ENCODE measurements around the gene HYPK. TPM values are rescaled to one million over a fixed set of nuclear protein-coding genes. Genes with fewer than 3 reads are reported as not detected.

HYPK gene, protein sequence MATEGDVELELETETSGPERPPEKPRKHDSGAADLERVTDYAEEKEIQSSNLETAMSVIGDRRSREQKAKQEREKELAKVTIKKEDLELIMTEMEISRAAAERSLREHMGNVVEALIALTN
- 4.0 to 12.2 TPM (median 4.2 TPM) in 5 replicates for total RNA-seq (2022; extraction: Qiagen RNA extraction)

DNA sequence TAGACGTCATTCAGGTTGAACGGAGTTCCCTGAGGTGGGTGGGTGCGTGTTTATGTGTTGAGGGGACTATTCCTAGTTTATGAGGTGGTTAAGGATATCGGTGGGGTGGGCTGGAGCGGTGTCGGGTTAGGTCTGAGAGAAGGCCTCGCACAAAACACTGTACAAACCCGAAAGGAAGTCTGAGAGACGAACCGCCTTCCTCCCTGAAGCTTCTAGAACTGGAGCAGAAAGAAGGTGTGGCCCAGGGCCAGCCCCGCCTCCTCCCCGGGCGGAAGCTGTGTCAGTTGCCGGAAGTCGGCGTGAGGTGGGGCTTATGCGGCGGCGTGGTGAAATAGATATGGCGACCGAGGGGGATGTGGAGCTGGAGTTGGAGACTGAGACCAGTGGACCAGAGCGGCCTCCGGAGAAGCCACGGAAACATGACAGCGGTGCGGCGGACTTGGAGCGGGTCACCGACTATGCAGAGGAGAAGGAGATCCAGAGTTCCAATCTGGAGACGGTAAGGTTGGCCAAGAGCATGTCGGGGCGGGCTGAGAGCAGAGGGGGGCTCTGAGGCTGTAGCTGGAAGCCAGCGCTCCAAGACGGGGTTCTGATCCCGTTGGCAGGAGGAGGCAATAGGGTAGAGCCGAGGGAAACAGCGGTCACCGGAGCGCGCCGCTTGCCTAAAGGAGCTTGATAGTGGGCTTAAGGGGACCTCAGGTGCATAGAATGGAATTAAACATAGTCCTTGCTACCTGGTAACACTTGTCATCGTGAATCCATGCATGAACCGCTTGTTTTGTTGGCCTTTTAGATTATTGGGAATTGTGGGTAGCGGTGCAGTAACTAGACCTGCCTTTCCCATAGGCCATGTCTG, at the start of gene HYPK:
TSS of gene HYPK (plus strand) at position 314 of the 856 bp plus-strand sequence. CDS start at position 338, 24 bp downstream.

DNA sequence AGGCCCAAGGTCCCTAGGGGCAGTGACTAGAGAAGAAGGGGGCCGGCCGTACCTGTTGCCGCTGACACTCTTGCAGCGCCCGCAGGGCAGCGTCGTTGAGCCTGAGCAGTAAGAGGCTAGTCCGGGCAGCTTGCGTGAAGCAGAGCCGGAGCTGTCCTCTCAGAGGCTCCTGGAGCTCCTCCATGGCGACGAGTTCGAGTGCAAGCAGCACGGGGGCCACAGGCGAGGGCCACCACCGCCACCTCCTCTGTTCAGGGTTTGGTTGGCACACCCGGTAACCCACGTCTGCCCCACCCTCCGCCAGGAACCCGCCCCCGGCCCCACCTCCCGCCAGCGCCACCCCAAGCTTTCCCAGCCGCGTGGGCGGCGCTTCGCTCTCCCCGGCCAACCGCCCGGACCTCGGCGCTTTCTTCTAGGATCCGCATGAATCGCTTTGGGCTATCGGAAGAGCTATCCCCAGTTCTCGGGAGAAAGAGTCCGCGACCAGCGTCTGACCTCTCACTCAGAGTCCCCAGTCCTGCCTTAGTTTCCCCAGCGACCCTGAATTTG, 23.6 kb upstream of the HYPK start, which contains the start of gene ELL3:
TSS of gene ELL3 (minus strand) at position 249 of the 549 bp plus-strand sequence. CDS start at position 184, 65 bp downstream.

DNA sequence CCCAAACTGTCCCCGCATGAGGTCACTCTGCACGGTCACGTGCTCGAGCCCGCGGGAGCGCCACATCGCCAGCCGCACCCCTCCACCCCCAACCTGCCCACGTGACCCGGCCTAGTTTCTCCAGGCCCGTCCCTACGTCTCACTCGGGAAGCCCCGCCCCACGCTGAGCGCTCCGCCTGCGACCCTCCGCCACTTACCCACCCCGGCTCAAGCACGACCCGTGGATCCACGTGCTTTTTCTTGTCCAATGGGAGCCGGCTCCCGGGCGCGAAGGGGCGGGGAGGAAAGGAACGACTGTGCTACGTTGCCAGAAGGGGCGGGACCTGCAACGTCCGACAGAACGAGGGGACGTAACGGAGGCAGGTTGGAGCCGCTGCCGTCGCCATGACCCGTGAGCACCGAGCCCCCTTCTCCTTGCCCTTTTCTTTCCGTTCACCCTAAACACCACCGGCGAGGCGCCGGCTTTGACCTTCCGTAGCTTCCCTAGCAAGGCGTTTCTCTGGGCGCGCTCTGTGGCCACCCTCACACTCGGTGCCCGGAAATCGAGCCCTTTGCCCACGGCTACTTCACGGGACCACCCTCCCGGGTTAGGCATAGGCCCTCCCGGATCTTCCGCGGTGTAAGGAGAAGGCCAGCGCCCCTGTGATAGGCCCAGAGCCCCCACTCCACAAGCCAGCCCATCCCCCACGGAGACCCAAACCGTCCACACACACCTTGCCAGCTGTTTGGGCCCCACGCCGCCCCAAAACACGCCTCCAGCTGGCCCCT, 8.2 kb upstream of the HYPK start, which contains the start of gene SERF2:
TSS of gene SERF2 (plus strand) at position 328 of the 768 bp plus-strand sequence. CDS start at position 385, 57 bp downstream.

DNA sequence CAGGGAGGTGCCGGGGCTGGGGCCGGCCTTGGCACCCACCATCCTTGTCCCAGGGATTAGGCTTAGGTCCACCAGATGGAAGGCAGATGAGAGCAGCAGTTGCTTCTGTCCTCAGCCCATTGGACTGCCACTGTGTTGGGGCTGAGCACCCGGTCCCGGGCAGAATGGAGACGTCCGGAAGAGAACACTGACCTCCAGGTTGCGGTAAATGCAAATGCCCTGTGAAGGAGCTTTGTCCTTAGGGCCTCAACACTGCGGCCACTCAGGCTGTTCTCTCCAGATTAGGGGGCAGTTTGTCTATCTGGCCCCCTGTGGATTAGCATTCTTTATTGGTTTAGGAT, 484 bp upstream of the HYPK start, which contains the start of gene SERINC4:
TSS of gene SERINC4 (minus strand) at position 276 of the 341 bp plus-strand sequence. CDS start at position 42, 234 bp downstream.

DNA sequence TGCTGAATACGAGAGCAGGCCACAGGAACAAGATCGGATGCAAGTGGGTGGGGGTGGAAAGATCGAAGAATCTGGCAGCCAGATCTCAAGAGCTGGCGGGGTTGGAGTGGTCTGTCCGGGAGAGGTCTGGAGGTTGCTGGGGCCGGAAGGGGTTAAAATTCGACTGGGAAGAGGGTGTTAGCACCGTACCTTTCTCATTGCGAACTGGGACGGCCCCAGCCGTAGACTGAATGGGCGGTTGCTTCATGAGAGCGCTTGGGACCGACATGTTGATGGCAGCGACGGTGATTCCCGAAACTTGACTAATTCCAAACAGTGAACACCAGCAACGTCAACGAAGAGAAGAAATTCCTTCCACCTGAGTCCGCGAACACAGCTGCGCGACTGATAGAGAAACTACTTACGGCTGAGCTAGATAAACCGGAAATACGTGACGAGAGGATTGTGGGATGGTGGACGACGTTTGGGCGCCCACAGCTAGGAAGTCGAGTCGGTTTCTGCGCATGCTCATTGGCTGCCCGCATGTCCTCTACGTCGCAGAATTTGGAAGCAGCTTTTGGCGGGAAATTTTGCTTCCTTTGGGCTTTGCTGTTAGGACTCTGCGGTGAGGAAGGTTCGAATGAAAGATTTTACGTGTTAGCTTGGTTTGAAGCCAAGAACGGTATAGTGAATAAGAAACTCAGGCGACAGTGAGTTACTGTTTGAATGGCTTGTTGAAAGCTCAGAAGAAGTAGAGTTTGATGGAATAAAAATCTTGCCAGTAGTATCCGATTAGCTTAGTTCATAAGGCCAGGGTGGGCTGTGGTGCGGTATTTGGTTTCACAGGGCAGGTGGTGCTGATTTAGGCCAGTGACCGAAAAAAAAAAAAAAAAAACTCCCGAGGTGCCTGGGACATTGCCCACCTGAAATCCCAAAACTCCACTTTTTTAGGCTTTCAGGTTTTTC, 24.2 kb downstream of the HYPK start, which contains the start of gene MFAP1:
TSS of gene MFAP1 (minus strand) at position 389 of the 945 bp plus-strand sequence. CDS start at position 268, 121 bp downstream.

DNA sequence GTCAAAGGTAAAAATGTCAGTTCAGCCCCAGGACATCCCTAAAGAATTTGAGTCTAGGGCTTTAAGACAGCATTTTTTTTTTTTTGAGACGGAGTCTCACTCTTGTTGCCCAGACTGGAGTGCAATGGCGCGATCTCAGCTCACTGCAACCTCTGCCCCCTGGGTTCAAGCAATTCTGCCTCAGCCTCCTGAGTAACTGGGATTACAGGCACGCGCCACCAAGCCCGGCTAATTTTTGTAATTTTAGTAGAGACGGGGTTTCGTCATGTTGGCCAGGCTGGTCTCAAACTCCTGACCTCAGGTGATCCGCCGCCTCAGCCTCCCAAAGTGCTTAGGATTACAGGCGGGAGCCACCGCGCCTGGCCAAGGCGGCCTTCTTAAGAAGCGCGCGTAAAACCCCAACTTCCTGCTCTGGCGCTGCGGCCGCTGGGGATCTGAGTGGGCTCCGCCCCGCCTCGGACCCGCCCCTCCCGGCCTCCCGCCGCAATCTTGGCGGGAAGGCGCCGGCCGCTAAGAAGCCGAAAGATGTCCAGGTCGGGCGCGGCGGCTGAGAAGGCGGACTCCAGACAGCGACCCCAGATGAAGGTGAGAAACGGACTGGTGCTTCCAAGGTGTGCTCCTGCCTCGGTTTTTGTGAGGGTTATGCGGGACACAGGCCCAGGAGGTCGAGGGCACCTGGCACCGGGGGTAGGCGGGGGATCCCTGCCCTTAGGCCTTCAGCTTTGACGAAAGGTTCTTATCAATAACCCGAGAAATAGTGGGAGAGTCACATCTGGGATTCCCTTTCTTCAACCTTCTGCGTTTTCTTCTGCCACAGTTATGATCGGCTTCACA, 26.3 kb downstream of the HYPK start, which contains the start of gene WDR76:
TSS of gene WDR76 (plus strand) at position 495 of the 834 bp plus-strand sequence. CDS start at position 526, 31 bp downstream.

Other genes with a start within 250 kb of the HYPK start
- 4.7 to 7.8 TPM (median 6.9 TPM) in 5 replicates for gene PPIP5K1, start 210.4 kb upstream of the HYPK start, total RNA-seq (2022; extraction: Qiagen RNA extraction)
- 2.7 to 5.1 TPM (median 3.3 TPM) in 5 replicates for gene CKMT1B, start 206.6 kb upstream of the HYPK start, total RNA-seq (2022; extraction: Qiagen RNA extraction)
- 0.12 to 0.30 TPM (median 0.23 TPM) in 4 of 5 replicates, not detected in the other for gene STRC, start 181.8 kb upstream of the HYPK start, total RNA-seq (2022; extraction: Qiagen RNA extraction)
- gene CATSPER2, start 151.8 kb upstream of the HYPK start, total RNA-seq (2022; extraction: Qiagen RNA extraction): 0.39 to 1.3 TPM (median 0.48 TPM) in 5 replicates
- 2.0 to 3.5 TPM (median 2.7 TPM) in 5 replicates for gene CKMT1A, start 106.7 kb upstream of the HYPK start, total RNA-seq (2022; extraction: Qiagen RNA extraction)
- gene PDIA3, start 54.2 kb upstream of the HYPK start, total RNA-seq (2022; extraction: Qiagen RNA extraction): 274 to 366 TPM (median 360 TPM) in 5 replicates
- 0.97 to 2.2 TPM (median 1.4 TPM) in 5 replicates for gene ELL3, start 23.6 kb upstream of the HYPK start, total RNA-seq (2022; extraction: Qiagen RNA extraction)
- gene SERF2, start 8.3 kb upstream of the HYPK start, total RNA-seq (2022; extraction: Qiagen RNA extraction): 524 to 727 TPM (median 679 TPM) in 5 replicates
- 0.07 to 0.08 TPM in 2 of 5 replicates, not detected in the others for gene SERINC4, start 379 bp upstream of the HYPK start, total RNA-seq (2022; extraction: Qiagen RNA extraction)
- gene MFAP1, start 24.1 kb downstream of the HYPK start, total RNA-seq (2022; extraction: Qiagen RNA extraction): 23.6 to 28.8 TPM (median 24.2 TPM) in 5 replicates
- gene WDR76, start 26.4 kb downstream of the HYPK start, total RNA-seq (2022; extraction: Qiagen RNA extraction): 10.9 to 14.0 TPM (median 12.9 TPM) in 5 replicates

All from A549 treated with Mapracorat at 1 μM for 4 hours (cell line).